Astrocyte (in vitro differentiated cells and primary cell): ENCODE measurements around the gene INSIG2. TPM values are rescaled to one million over a fixed set of nuclear protein-coding genes. Genes with fewer than 3 reads are reported as not detected.
A peak's percentile ranks its signal among the peaks of the same experiment; 100 is the strongest.

Source experiments
- DNase-seq: peaks from one replicate; pipeline ENCODE4 v3.0.0-alpha.2; 2010; ENCODE audit warnings: low read depth
- FAIRE-seq: peaks from 2 replicates; lab custom pipeline; 2011; peaks lifted over from hg19 to GRCh38; lab: Jason Lieb, UNC
- H2AFZ ChIP-seq: 2 replicates; pipeline ENCODE4 v1.6.0; 2012; ENCODE audit warnings: low read depth, low read length, inconsistent platforms
- H3K27ac ChIP-seq: 2 replicates; pipeline ENCODE4 v1.5.1; 2011; ENCODE audit warnings: low read depth, low read length, inconsistent platforms
- H3K27me3 ChIP-seq: 2 replicates; pipeline ENCODE4 v1.6.0; 2011; ENCODE audit warnings: low read length, inconsistent platforms; ENCODE audit not compliant: insufficient read depth
- H3K36me3 ChIP-seq: 2 replicates; pipeline ENCODE4 v1.5.1; 2011; ENCODE audit warnings: low read length, inconsistent platforms; ENCODE audit not compliant: insufficient read depth
- H3K4me1 ChIP-seq: 2 replicates; pipeline ENCODE4 v1.5.1; 2011; ENCODE audit warnings: low read length, inconsistent platforms; ENCODE audit not compliant: insufficient read depth
- H3K4me2 ChIP-seq: 2 replicates; pipeline ENCODE4 v1.6.0; 2012; ENCODE audit warnings: low read length, inconsistent platforms
- H3K4me3 ChIP-seq: 2 replicates; pipeline ENCODE4 v1.5.1; 2011; ENCODE audit warnings: low read depth, mild to moderate bottlenecking, low read length, inconsistent platforms; ENCODE audit not compliant: insufficient read depth
- H3K79me2 ChIP-seq: 2 replicates; pipeline ENCODE4 v1.6.0; 2012; ENCODE audit warnings: mild to moderate bottlenecking, low read length, inconsistent platforms; ENCODE audit not compliant: insufficient read depth
- H3K9ac ChIP-seq: 2 replicates; pipeline ENCODE4 v1.6.0; 2012; ENCODE audit warnings: mild to moderate bottlenecking, low read length, inconsistent platforms
- H3K9me3 ChIP-seq: 2 replicates; pipeline ENCODE4 v1.5.1; 2012; ENCODE audit warnings: low read depth, mild to moderate bottlenecking, low read length, inconsistent platforms; ENCODE audit not compliant: insufficient read depth
- H4K20me1 ChIP-seq: 2 replicates; pipeline ENCODE4 v1.6.0; 2012; ENCODE audit warnings: low read length, inconsistent platforms; ENCODE audit not compliant: insufficient read depth
- H3K27ac Mint-ChIP-seq: one replicate; pipeline ENCODE4 v1.8.0; 2021; ENCODE audit warnings: mild to moderate bottlenecking, mixed read lengths; ENCODE audit not compliant: unreplicated experiment
- H3K27me3 Mint-ChIP-seq: one replicate; pipeline ENCODE4 v1.8.0; 2021; ENCODE audit warnings: low read depth, mixed read lengths; ENCODE audit not compliant: unreplicated experiment
- H3K36me3 Mint-ChIP-seq: one replicate; pipeline ENCODE4 v1.8.0; 2021; ENCODE audit warnings: low read depth, mixed read lengths; ENCODE audit not compliant: unreplicated experiment
- H3K4me1 Mint-ChIP-seq: one replicate; pipeline ENCODE4 v1.8.0; 2021; ENCODE audit warnings: low read depth, mixed read lengths; ENCODE audit not compliant: unreplicated experiment
- H3K4me3 Mint-ChIP-seq: one replicate; pipeline ENCODE4 v1.8.0; 2021; ENCODE audit warnings: mild to moderate bottlenecking, moderate library complexity, mixed read lengths; ENCODE audit not compliant: unreplicated experiment
- H3K9me3 Mint-ChIP-seq: one replicate; pipeline ENCODE4 v1.8.0; 2021; ENCODE audit warnings: mild to moderate bottlenecking, mixed read lengths; ENCODE audit not compliant: unreplicated experiment
- CTCF ChIP-seq: IDR thresholded peaks from 2 replicates; pipeline ENCODE4 v1.5.1; 2011; ENCODE audit warnings: low read depth, mild to moderate bottlenecking, inconsistent platforms, low read length, moderate library complexity; ENCODE audit not compliant: insufficient read depth
- EZH2 ChIP-seq: IDR thresholded peaks from 2 replicates; pipeline ENCODE4 v1.6.1; 2012; ENCODE audit warnings: mild to moderate bottlenecking, low read length, inconsistent platforms; ENCODE audit not compliant: insufficient read depth
- total RNA-seq: library from RNA; stranded (reverse); gene quantifications from 2 replicates; pipeline ENCODE4 v1.2.1, GENCODE V29; 2021

INSIG2 gene
- total RNA-seq, 1 donor from 2014 or later: 32.2 TPM

- Mint-ChIP-seq H3K4me1 (peaks cover 16% of the 10 kb centered on the region), H3K4me3 (peak overlapping the region; percentile 72), H3K27me3 (no peaks in the 10 kb centered on the region), H3K27ac (peak overlapping the region; percentile 13), H3K36me3 (no peaks in the 10 kb centered on the region), H3K9me3 (no peaks in the 10 kb centered on the region)
- no peaks in the 10 kb centered on the region for H3K9me3 ChIP-seq
- H3K4me2 ChIP-seq: peak overlapping the region; percentile 92
- H3K36me3 ChIP-seq: no peaks in the 10 kb centered on the region
- no peak overlapping the region for H3K4me3 ChIP-seq
- FAIRE-seq (no peak), DNase-seq (no peak)
- H3K9ac ChIP-seq: no peak overlapping the region
- H3K79me2 ChIP-seq: peaks cover 58% of the 10 kb centered on the region
- TF ChIP-seq EZH2 (no peak), CTCF (no peak)
- peaks cover 8% of the 10 kb centered on the region for H3K4me1 ChIP-seq
- H4K20me1 ChIP-seq: peaks cover 44% of the 10 kb centered on the region
- H3K27ac ChIP-seq: no peak overlapping the region
- no peaks in the 10 kb centered on the region for H3K27me3 ChIP-seq
- no peak overlapping the region for H2AFZ ChIP-seq
Observed at GRCh38 chr2:118090387-118091139, 2.3 kb downstream of the INSIG2 start.

GRCh38 chr2:118091140-118091478, 2.8 kb downstream of the INSIG2 start:
- H3K4me2 ChIP-seq: no peak overlapping the region

More at GRCh38 chr2:118091140-118091478, 2.8 kb downstream of the INSIG2 start:
- no peak overlapping the region for H3K9ac ChIP-seq
- no peaks in the 10 kb centered on the region for H3K36me3 ChIP-seq
- no peak overlapping the region for H2AFZ ChIP-seq
- H3K79me2 ChIP-seq: peaks cover 63% of the 10 kb centered on the region
- FAIRE-seq: no peak
- H3K4me1 ChIP-seq: peaks cover 8% of the 10 kb centered on the region
- no peaks in the 10 kb centered on the region for H3K36me3 Mint-ChIP-seq
- no peak for TF ChIP-seq EZH2
- TF ChIP-seq CTCF: no peak
- no peaks in the 10 kb centered on the region for H3K27me3 Mint-ChIP-seq
- no peak overlapping the region for H3K4me3 ChIP-seq
- H3K4me3 Mint-ChIP-seq: no peak overlapping the region
- DNase-seq: peak; percentile 32
- no peak overlapping the region for H3K27ac Mint-ChIP-seq
- no peaks in the 10 kb centered on the region for H3K9me3 ChIP-seq
- no peaks in the 10 kb centered on the region for H3K9me3 Mint-ChIP-seq
- no peak overlapping the region for H3K27ac ChIP-seq
- no peaks in the 10 kb centered on the region for H3K27me3 ChIP-seq
- peaks cover 48% of the 10 kb centered on the region for H4K20me1 ChIP-seq
- peaks cover 19% of the 10 kb centered on the region for H3K4me1 Mint-ChIP-seq
